Measurements from ENCODE around the gene CCP110.

DNA sequence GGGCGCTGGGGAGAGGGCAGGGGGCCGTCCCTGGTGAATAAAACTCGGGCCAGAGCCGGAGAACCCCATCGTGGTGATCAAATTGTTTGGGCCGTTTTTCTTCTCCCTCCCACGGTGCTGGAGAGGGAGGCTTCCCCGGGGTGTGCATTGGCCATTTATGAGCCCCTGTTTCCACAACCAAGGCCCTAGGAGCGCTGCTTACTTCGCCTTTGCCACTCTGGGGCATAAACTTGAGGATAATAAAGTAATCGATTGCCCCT, 544 bp downstream of the CCP110 start:
- TF ChIP-seq, protein P1, sequence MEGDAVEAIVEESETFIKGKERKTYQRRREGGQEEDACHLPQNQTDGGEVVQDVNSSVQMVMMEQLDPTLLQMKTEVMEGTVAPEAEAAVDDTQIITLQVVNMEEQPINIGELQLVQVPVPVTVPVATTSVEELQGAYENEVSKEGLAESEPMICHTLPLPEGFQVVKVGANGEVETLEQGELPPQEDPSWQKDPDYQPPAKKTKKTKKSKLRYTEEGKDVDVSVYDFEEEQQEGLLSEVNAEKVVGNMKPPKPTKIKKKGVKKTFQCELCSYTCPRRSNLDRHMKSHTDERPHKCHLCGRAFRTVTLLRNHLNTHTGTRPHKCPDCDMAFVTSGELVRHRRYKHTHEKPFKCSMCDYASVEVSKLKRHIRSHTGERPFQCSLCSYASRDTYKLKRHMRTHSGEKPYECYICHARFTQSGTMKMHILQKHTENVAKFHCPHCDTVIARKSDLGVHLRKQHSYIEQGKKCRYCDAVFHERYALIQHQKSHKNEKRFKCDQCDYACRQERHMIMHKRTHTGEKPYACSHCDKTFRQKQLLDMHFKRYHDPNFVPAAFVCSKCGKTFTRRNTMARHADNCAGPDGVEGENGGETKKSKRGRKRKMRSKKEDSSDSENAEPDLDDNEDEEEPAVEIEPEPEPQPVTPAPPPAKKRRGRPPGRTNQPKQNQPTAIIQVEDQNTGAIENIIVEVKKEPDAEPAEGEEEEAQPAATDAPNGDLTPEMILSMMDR (IDR thresholded peaks at IDR 0.05), result no peak
- no peak for TF ChIP-seq POLR2A (IDR thresholded peaks at IDR 0.05)
